Measurements from ENCODE around the gene PLEKHA8.

Gene PLEKHA8

GRCh38 chr7:30140456-30140855, 112.2 kb downstream of the PLEKHA8 start:
- DNase-seq (ENCODE audit: insufficient read length, low spot score), result no peak
- no peak for FAIRE-seq

DNA sequence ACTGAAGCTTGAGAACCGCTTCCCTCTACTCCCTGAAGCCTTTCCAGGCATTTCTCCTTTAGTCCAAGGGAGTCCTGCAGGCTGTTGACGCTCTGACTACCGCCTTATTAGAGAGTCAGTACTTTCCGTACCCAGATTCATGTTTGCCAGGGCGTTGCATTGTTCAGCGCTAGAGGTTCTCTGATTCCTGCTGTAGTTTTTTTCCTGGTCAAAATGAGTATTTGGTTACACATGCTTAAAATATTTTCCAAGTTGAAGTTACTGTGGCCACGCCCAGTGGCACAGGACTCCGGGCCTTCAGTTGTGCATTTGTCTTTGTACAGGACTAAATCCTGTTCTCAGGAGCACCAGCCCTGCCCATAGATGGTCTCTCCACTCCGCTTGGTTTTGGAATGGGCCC, 114.5 kb downstream of the PLEKHA8 start:
- no peak for FAIRE-seq

DNA sequence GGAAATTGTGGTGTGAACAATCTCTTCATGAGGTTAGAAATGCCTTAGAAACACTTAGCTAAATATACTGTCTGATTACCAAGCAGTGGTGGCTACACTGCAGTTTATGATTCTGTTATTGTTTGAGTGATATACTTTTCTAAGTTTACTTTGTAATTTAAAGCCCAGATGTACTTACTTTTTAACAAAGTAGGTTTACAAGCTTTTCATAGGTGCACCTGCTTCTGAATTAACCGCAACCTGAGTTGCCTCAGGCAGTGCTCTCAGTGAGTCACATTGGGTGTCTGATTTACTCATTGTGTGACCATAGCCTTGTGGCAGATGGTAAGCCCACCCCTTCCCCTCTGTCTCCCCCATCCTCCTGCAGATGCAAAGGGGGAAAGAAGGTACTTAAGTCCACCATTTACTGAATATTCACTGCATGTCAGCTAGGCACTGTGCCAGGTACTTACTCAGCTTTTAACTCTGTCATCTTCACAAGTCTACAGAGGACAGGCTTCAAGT, 115.6 kb downstream of the PLEKHA8 start:
- FAIRE-seq, result no peak
- DNase-seq (ENCODE audit: insufficient read length, low spot score), result no peak

More for the DNA sequence above, 114.5 kb downstream of the PLEKHA8 start:
- no peak for DNase-seq (ENCODE audit: insufficient read length, low spot score)

DNA sequence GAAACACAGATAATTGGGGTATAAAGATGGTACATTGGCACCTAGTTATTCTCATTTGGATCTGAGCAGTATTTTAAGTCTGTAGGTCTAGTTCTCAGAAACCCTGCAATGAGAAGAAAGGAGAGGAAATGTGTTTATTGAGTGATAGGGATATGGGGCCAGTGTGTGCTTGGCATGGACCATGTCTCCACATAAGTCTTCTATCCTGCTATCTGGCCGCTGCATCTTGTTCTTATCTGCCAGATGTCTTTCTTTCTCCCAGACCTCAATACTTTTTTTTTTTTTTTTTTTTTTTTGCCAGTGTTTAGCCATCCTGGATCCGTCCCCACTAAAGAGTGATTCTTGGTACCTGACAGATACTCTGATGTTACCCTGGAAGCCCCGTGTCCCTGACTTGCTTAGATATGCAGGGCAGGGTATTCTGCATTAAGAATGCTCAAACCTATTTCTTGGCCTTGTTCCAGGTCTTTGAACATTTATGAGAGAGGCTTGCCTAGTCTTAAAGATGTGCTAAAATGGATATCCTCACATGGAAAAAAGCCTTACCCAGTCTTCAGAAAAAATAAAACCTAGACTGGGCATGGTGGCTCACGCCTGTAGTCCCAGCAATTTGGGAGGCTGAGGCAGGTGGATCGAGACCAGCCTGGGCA, 116.6 kb downstream of the PLEKHA8 start:
- no peak for FAIRE-seq
- DNase-seq (ENCODE audit: insufficient read length, low spot score), result no peak

GRCh38 chr7:30145426-30145970, 117.3 kb downstream of the PLEKHA8 start:
- DNase-seq (ENCODE audit: insufficient read length, low spot score) (no peak), FAIRE-seq (no peak)

DNA sequence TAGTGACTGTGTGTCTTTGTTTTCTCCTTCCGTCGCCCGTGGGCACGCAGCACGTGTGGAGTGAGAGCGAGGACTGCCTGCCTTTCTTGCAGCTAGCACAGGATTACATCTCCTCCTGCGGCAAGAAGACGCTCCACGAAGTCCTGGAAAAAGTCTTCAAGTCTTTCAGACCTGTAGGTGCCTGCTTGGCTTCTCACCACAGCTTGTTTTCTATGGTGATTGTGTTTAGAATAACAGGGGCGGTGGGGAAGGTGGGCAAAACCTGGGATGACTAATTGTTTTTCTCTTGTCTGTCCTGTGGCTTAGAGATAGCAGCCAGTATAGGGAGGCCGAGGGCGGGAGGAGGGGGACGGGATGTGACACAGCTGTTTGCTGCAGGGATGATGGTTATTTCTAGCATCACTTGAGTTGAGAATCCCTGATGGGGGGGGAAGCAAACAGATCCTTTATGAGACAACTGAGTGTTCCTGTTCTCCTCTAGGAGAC, 118.0 kb downstream of the PLEKHA8 start:
- no peak for FAIRE-seq
- DNase-seq (ENCODE audit: insufficient read length, low spot score), result no peak

DNA sequence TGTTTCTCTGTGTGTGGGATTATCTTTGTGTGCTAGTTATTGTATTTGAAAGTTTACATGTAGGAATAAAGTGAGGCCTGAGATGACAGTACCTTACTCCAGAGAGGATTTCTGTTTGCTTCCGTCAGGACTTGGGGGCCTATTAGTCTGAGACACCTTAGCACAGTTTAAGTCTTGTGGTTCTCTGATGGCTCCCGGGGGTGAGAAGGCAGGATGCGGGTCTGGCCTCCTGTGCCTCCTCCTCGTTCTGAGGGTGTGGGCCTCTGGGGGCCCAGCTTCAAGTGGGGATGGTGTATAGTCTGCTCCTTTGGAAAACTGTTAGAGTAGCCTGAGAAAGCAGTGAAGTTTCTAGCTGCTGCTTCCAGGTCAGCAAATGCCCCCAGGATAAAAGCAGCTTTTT, 119.0 kb downstream of the PLEKHA8 start:
- FAIRE-seq, result no peak
- DNase-seq (ENCODE audit: insufficient read length, low spot score), result no peak

DNA sequence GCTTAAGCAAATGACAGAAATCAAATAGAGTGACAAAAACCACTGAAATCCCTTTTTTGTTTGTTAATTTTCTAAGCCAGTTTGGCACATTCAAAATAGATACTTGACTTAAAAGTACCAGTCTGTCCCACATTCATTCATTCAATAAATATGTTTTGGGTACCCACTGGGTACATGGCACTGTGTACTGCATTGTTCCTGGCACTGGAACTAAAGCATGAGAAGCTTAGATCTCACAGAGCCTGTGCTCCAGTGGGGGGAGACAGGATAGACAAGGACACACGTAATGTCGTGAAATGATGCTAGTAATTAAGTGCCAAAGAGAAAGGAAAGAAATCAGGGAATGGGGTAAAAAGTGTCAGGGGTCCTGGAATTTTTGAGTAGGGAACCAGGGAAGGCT, 119.6 kb downstream of the PLEKHA8 start:
- DNase-seq (ENCODE audit: insufficient read length, low spot score) (no peak), FAIRE-seq (no peak)

DNA sequence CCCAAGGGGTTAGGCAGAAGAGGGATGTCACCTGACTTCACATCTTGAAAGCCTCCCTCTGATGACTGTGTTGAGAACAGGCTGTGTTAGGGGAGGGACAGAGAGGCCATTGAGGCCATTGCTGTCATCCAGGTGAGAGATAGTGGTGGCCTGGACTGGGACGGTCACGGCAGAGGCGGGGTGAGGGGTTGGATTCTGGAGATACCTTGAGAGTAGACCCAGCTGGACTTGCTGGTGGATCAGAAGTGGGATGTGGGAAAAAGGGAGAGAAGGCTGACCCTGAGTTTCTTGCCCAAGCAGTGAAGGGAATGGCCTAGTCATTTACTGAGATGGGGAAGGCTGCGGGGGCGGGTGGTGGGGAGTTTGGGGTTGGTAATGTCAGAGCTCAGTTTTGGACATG, 120.2 kb downstream of the PLEKHA8 start:
- no peak for DNase-seq (ENCODE audit: insufficient read length, low spot score)
- no peak for FAIRE-seq

DNA sequence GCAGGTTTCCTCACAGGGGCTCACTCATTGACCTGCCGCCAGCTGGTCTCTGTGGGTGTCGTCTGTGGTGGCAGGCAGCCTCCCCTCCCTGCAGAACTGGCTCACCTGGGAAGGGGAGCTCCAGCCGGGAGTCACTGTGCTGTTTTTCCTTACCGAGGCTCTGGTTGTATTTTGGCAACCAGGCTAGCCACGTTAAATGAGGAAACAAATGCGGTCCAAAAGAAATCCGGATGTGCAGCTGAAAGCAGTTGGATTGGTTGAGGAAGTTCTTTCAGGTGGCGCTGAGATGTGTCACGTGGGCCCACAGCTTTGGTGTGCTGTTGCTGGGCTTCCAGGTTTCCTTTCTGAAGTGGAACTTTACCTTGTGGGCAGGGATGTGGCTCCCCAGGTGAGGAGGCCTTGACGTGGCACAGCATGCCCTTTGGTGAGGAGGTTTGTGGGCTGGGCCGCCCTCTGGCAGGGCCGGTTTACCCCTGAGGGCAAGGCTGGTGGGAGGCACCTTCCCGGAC, 120.8 kb downstream of the PLEKHA8 start:
- FAIRE-seq, result peak; percentile 28

DNA sequence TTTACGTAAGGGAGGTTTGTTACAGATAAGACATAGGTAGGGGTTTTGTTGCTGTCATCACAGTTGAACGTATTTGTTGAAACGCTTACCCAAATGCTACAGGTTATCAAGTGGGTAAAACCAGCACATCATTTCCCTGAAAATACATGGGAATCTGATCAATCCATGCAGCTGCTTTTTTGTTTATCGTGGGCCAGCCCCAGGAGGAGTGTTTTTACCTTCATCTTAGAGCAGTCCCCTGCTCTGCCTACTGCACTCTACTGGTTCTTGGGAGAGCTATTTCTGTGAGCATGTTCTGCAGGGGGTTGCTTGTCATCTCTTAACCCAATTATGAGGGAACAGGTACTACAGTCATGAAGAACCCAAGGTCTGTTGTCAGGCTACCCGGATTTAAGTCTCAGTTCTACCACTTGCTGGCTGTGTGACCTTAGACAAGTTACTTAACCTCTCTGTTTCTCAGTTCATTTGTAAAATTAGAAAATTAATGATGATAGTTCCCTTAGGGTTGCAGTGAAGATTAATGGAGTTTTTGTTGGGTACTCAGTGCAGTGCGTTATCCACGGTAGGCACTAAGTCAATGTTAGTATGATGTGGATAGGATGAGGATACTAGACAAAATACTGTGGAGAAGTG, 121.5 kb downstream of the PLEKHA8 start:
- no peak for FAIRE-seq
- no peak for DNase-seq (ENCODE audit: insufficient read length, low spot score)

More for the DNA sequence above, 120.8 kb downstream of the PLEKHA8 start:
- no peak for DNase-seq (ENCODE audit: insufficient read length, low spot score)

GRCh38 chr7:30150711-30151110, 122.5 kb downstream of the PLEKHA8 start:
- DNase-seq (ENCODE audit: insufficient read length, low spot score) (no peak), FAIRE-seq (no peak)

GRCh38 chr7:30154111-30154587, 125.9 kb downstream of the PLEKHA8 start:
- DNase-seq (ENCODE audit: insufficient read length, low spot score), result no peak
- no peak for FAIRE-seq

DNA sequence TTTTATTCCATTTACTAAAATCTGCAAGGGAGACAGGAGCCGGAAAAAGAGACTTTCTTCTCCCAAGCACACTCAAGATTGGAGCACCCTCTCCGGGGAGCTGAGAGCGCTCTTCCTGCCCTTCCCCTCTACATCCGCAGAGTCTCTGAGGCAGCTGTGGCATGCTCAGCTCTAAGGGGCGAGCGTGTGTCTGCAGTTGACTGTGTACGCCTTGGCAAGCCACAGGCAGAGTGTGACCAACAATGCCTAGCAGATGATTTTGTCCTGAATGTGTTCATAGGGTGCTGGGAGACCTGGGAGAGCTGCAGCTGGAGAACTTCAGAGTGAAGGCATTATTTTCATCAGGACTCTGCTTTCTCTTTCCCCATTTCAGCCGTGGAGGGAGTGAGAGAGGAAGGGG, 127.3 kb downstream of the PLEKHA8 start:
- no peak for FAIRE-seq

GRCh38 chr7:30157204-30157603, 129.0 kb downstream of the PLEKHA8 start:
- no peak for DNase-seq (ENCODE audit: insufficient read length, low spot score)

More for the DNA sequence above, 127.3 kb downstream of the PLEKHA8 start:
- no peak for DNase-seq (ENCODE audit: insufficient read length, low spot score)

DNA sequence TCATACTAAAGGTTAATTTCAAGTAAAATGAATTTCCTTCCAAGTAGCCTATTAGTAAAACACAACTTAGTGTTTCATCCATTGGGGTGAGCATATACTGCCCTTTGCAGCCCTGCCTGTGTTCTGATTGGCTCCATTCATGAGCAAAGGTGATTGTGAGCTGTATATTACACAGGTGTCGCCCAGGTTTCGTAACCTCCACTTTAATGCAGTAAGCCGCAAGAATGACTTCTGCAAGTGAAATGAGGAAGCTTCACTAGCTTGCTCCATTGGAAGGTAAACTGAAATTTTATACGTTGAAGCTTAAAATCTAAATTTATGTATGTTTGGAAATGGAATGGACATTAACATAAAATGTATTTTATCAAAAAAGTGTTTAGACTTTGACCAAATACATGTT, 131.0 kb downstream of the PLEKHA8 start:
- no peak for DNase-seq (ENCODE audit: insufficient read length, low spot score)
- no peak for FAIRE-seq

More at GRCh38 chr7:30157204-30157603, 129.0 kb downstream of the PLEKHA8 start:
- FAIRE-seq, result no peak

DNA sequence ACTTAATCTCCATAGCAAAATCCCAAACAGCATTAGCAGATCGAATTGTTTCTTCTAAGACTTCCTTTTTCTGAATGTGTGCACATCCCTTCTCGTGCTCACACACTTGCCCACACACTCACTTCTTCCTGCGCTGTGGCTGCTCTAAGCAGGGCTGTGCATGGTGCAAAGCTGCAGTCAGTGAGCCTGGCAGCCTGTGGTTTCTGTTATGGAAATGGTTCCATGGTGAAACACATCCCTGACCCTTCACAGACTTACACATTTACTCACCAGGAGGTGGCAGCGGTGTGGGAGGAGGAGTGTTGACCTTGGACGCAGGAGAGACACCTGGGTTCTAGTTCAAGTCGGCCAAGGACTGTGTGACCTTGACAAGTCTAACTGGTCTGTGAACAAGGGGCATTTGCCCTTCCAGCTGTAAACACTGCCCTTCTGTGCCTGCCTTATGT, 131.5 kb downstream of the PLEKHA8 start:
- FAIRE-seq (peak; percentile 39), DNase-seq (ENCODE audit: insufficient read length, low spot score) (no peak)

GRCh38 chr7:30160329-30160728, 132.1 kb downstream of the PLEKHA8 start:
- FAIRE-seq (peak; percentile 28), DNase-seq (ENCODE audit: insufficient read length, low spot score) (no peak)

- no peak for DNase-seq (ENCODE audit: insufficient read length, low spot score)
- FAIRE-seq, result peak; percentile 77
Observed at GRCh38 chr7:30162133-30162532, 133.9 kb downstream of the PLEKHA8 start.

GRCh38 chr7:30162622-30163124, 134.5 kb downstream of the PLEKHA8 start:
- no peak for DNase-seq (ENCODE audit: insufficient read length, low spot score)
- peak; percentile 83 for FAIRE-seq

GRCh38 chr7:30163231-30163894, 135.2 kb downstream of the PLEKHA8 start:
- FAIRE-seq, result peak; percentile 14
- DNase-seq (ENCODE audit: insufficient read length, low spot score), result no peak
